CD14-positive monocyte (primary cell): ENCODE measurements around the gene GLP2R. TPM values are rescaled to one million over a fixed set of nuclear protein-coding genes. Genes with fewer than 3 reads are reported as not detected.

Source experiments
- DNase-seq, 3 donors: peaks; one replicate each; pipeline ENCODE4 v3.0.0-alpha.2; 2011 to 2022
- H2AFZ ChIP-seq: 2 replicates; pipeline ENCODE4 v1.6.0; 2012; ENCODE audit warnings: mild to moderate bottlenecking, low read depth, low read length, inconsistent platforms; ENCODE audit not compliant: insufficient read depth, poor library complexity, severe bottlenecking
- H3K27ac ChIP-seq, 2 donors: 1 replicate in 1 of 2; 2 replicates in 1 of 2; pipeline ENCODE4 v1.5.1; 2012 to 2013; ENCODE audit warnings: low read length in 2 of 2, control low read depth in 1 of 2, inconsistent platforms in 1 of 2, low read depth in 1 of 2, mild to moderate bottlenecking in 1 of 2
- H3K27me3 ChIP-seq, 2 donors: one replicate each; pipeline versions ENCODE4 v1.6.0 to v1.6.1; 2011 to 2013; ENCODE audit warnings: low read length in 2 of 2; ENCODE audit not compliant: control insufficient read depth in 2 of 2, insufficient read depth in 2 of 2
- H3K36me3 ChIP-seq, 2 donors: replicated peaks in 1 of 2; 1 replicate in 1 of 2; 2 replicates in 1 of 2; pipeline versions ENCODE4 v1.5.1 to v1.6.1; 2012 to 2013; ENCODE audit warnings: low read length in 2 of 2, control low read depth in 1 of 2, inconsistent platforms in 1 of 2, mild to moderate bottlenecking in 1 of 2; ENCODE audit not compliant: insufficient read depth in 2 of 2, control insufficient read depth in 1 of 2
- H3K4me1 ChIP-seq, 2 donors: 1 replicate in 1 of 2; 2 replicates in 1 of 2; pipeline versions ENCODE4 v1.5.1 to v1.6.1; 2012 to 2013; ENCODE audit warnings: low read length in 2 of 2, control low read depth in 1 of 2, inconsistent platforms in 1 of 2, mild to moderate bottlenecking in 1 of 2, moderate library complexity in 1 of 2; ENCODE audit not compliant: insufficient read depth in 2 of 2, control insufficient read depth in 1 of 2
- H3K4me2 ChIP-seq: replicated peaks from 2 replicates; pipeline ENCODE3; 2012; ENCODE audit warnings: low read length, moderate library complexity, mild to moderate bottlenecking; ENCODE audit not compliant: poor library complexity, severe bottlenecking; ENCODE audit errors: extremely low read depth
- H3K4me3 ChIP-seq, 3 experiments: fragments of 200-600 bp in 1 of 3; sonication (generic) in 1 of 3; replicated peaks in 1 of 3; 1 replicate in 2 of 3; 2 replicates in 1 of 3; pipeline ENCODE4 v1.5.1; 2011 to 2013; ENCODE audit warnings: low read length in 3 of 3, mild to moderate bottlenecking in 3 of 3, control low read depth in 2 of 3, low read depth in 2 of 3, inconsistent platforms in 1 of 3, moderate library complexity in 1 of 3
- H3K79me2 ChIP-seq: 2 replicates; pipeline ENCODE4 v1.6.0; 2012; ENCODE audit warnings: mild to moderate bottlenecking, control low read depth, inconsistent platforms, low read length, moderate library complexity; ENCODE audit not compliant: insufficient read depth
- H3K9ac ChIP-seq: 2 replicates; pipeline ENCODE4 v1.6.0; 2017; ENCODE audit warnings: low read length, mild to moderate bottlenecking; ENCODE audit not compliant: insufficient read depth, poor library complexity, severe bottlenecking
- H3K9me3 ChIP-seq, 2 donors: replicated peaks in 1 of 2; 1 replicate in 1 of 2; 2 replicates in 1 of 2; pipeline versions ENCODE4 v1.5.1 to v1.6.1; 2012 to 2013; ENCODE audit warnings: low read length in 2 of 2, control low read depth in 1 of 2; ENCODE audit not compliant: control insufficient read depth in 1 of 2, insufficient read depth in 1 of 2
- H4K20me1 ChIP-seq: 2 replicates; pipeline ENCODE4 v1.6.0; 2012; ENCODE audit warnings: mild to moderate bottlenecking, low read length, control low read depth, moderate library complexity; ENCODE audit not compliant: insufficient read depth
- H3K27ac Mint-ChIP-seq, 7 donors: one replicate each; pipeline ENCODE4 v1.8.0; 2020; ENCODE audit warnings: mild to moderate bottlenecking in 7 of 7, mixed read lengths in 7 of 7, moderate library complexity in 6 of 7, inconsistent platforms in 2 of 7
- H3K27me3 Mint-ChIP-seq, 3 donors: one replicate each; pipeline ENCODE4 v1.8.0; 2021 to 2022; ENCODE audit warnings: low read depth in 3 of 3, mild to moderate bottlenecking in 3 of 3, mixed read lengths in 3 of 3, moderate library complexity in 3 of 3, inconsistent platforms in 1 of 3
- H3K36me3 Mint-ChIP-seq, 2 donors: one replicate each; pipeline ENCODE4 v1.8.0; 2020; ENCODE audit warnings: mixed read lengths in 2 of 2, inconsistent platforms in 1 of 2, mild to moderate bottlenecking in 1 of 2
- H3K4me1 Mint-ChIP-seq: one replicate; pipeline ENCODE4 v1.8.0; 2020; ENCODE audit warnings: mild to moderate bottlenecking, mixed read lengths
- H3K4me3 Mint-ChIP-seq, 2 donors: one replicate each; pipeline ENCODE4 v1.8.0; 2020; ENCODE audit warnings: mild to moderate bottlenecking in 2 of 2, mixed read lengths in 2 of 2, moderate library complexity in 1 of 2
- H3K9me3 Mint-ChIP-seq, 7 donors: one replicate each; pipeline ENCODE4 v1.8.0; 2020 to 2022; ENCODE audit warnings: mixed read lengths in 7 of 7, mild to moderate bottlenecking in 6 of 7, moderate library complexity in 6 of 7, inconsistent platforms in 2 of 7
- WGBS: methylation state at CpG from one replicate; pipeline ENCODE4 v1.1.5; 2013; ENCODE audit warnings: missing lambda C conversion rate; ENCODE audit not compliant: insufficient coverage; 5-methylcytosine and 5-hydroxymethylcytosine counted together
- intact Hi-C, 2 donors: fragments of 100-400 bp; cut with micrococcal nuclease; formaldehyde crosslinking; loops; one replicate each; pipeline versions ENCODE4 v1.15.0 to v1.15.1; 2023
- polyA plus RNA-seq, 3 donors: library from polyadenylated mRNA; depleted of rRNA in 1 of 3; unstranded in 2 of 3; stranded (reverse) in 1 of 3; fragments of 300-500 nt in 2 of 3; fragments of >200 nt in 1 of 3; fragmentation: Illumina TruSeq in 2 of 3; gene quantifications; 1 replicate in 2 of 3; 2 replicates in 1 of 3; pipeline ENCODE4 v1.2.3, GENCODE V29; 2012 to 2021
- TF ChIP-seq, protein P1 (sequence below): fragments of 200-600 bp; IDR thresholded peaks from one replicate; pipeline ENCODE4 v1.8.0; 2022; ENCODE audit warnings: antibody characterized with exemption, mild to moderate bottlenecking

GLP2R gene
- polyA plus RNA-seq, 3 donors: not detected

GRCh38 chr17:9818760-9819159 is 7.0 kb upstream of the GLP2R start:
- H3K4me2 ChIP-seq: no peak overlapping the region
- no peak overlapping the region for H2AFZ ChIP-seq
- H3K27ac ChIP-seq: no peak overlapping the region
- H3K9me3 ChIP-seq: no peaks in the 10 kb centered on the region
- H3K79me2 ChIP-seq: no peaks in the 10 kb centered on the region
- no peaks in the 10 kb centered on the region for H3K27me3 ChIP-seq
- no peak overlapping the region for H3K9ac ChIP-seq
- no peaks in the 10 kb centered on the region for H3K36me3 ChIP-seq
- Mint-ChIP-seq H3K27me3 (peaks cover 0 to 2% (median 1%) of the 10 kb centered on the region in 3 donors), H3K36me3 (no peaks in the 10 kb centered on the region), H3K4me1 (no peaks in the 10 kb centered on the region), H3K27ac (no peak overlapping the region), H3K4me3 (no peak overlapping the region), H3K9me3 (peaks cover 0 to 1% (median 0%) of the 10 kb centered on the region in 7 donors)
- H4K20me1 ChIP-seq: no peaks in the 10 kb centered on the region
- no peak overlapping the region for H3K4me3 ChIP-seq
- intact Hi-C loops: no loop called here
- 90% methylated on average over 2 of the region's 4 CpGs for WGBS
- H3K4me1 ChIP-seq: no peaks in the 10 kb centered on the region
- no peak for DNase-seq
- TF ChIP-seq, protein P1, sequence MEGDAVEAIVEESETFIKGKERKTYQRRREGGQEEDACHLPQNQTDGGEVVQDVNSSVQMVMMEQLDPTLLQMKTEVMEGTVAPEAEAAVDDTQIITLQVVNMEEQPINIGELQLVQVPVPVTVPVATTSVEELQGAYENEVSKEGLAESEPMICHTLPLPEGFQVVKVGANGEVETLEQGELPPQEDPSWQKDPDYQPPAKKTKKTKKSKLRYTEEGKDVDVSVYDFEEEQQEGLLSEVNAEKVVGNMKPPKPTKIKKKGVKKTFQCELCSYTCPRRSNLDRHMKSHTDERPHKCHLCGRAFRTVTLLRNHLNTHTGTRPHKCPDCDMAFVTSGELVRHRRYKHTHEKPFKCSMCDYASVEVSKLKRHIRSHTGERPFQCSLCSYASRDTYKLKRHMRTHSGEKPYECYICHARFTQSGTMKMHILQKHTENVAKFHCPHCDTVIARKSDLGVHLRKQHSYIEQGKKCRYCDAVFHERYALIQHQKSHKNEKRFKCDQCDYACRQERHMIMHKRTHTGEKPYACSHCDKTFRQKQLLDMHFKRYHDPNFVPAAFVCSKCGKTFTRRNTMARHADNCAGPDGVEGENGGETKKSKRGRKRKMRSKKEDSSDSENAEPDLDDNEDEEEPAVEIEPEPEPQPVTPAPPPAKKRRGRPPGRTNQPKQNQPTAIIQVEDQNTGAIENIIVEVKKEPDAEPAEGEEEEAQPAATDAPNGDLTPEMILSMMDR: no peak

DNA sequence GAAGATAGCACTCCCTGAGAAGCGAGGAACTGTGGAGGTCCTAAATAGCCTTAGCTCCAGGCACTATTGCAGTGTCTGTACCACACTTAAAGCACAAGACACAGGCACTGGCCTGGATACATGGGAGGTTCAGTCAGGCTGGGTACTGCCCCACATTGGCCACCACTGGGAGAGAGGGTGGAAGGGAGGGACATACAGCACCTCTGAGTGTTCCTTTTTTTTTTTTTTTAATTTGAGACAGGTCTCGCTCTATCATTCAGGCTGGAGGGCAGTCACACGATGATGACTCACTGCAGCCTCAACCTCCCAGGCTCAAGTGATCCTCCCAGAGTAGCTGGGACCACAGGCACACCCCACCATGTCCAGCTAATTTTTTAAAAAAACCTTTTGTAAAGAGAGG is 5.3 kb upstream of the GLP2R start:
- peaks cover 0 to 1% (median 0%) of the 10 kb centered on the region in 7 donors for H3K9me3 Mint-ChIP-seq
- no peaks in the 10 kb centered on the region for H3K4me1 Mint-ChIP-seq
- H3K9me3 ChIP-seq: no peaks in the 10 kb centered on the region
- no peak overlapping the region for H2AFZ ChIP-seq
- no peaks in the 10 kb centered on the region for H3K36me3 ChIP-seq
- H3K27me3 Mint-ChIP-seq: peaks cover 0 to 7% (median 3%) of the 10 kb centered on the region in 3 donors
- no peak for DNase-seq
- no peaks in the 10 kb centered on the region for H3K79me2 ChIP-seq
- TF ChIP-seq, protein P1: no peak
- H3K4me1 ChIP-seq: no peaks in the 10 kb centered on the region
- 89% methylated on average over 1 of the region's 3 CpGs for WGBS
- no peaks in the 10 kb centered on the region for H3K27me3 ChIP-seq
- H3K36me3 Mint-ChIP-seq: no peaks in the 10 kb centered on the region
- no peak overlapping the region for H3K9ac ChIP-seq
- H3K4me3 Mint-ChIP-seq: no peak overlapping the region
- no peaks in the 10 kb centered on the region for H4K20me1 ChIP-seq
- intact Hi-C loops: no loop called here
- no peak overlapping the region for H3K27ac Mint-ChIP-seq
- H3K4me2 ChIP-seq: no peak overlapping the region
- no peak overlapping the region for H3K27ac ChIP-seq
- no peak overlapping the region for H3K4me3 ChIP-seq
